HG03442 (cell line): ENCODE data around the gene RTN4RL1.
A peak's percentile ranks its signal among the peaks of the same experiment; 100 is the strongest.

Source experiments
- ATAC-seq: cut with Tn5 transposase; IDR thresholded peaks from one replicate; pipeline ENCODE4 v1.9.1; 2021; ENCODE audit warnings: mild to moderate bottlenecking, moderate library complexity; ENCODE audit not compliant: unreplicated experiment

Gene RTN4RL1

DNA sequence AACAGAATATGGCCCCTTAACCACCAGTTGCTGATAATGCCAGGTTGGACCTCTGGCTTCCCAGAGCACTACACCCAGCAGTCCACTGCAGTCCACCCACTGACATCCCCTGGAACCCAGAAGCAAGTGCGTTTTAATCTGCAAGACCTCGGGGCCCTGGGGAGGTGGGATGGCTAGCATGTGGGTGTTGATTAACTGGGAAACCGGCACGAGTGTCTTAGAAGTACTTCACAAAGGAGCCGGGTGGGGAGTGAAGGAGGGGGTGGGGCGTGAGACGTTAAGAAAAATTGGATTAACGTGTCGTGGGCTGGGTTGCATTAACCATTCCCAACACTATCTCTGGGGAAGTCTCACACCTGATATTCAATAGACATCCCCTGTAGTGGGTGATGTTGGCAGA lies 23.7 kb upstream of the RTN4RL1 start:
- ATAC-seq: no peak

DNA sequence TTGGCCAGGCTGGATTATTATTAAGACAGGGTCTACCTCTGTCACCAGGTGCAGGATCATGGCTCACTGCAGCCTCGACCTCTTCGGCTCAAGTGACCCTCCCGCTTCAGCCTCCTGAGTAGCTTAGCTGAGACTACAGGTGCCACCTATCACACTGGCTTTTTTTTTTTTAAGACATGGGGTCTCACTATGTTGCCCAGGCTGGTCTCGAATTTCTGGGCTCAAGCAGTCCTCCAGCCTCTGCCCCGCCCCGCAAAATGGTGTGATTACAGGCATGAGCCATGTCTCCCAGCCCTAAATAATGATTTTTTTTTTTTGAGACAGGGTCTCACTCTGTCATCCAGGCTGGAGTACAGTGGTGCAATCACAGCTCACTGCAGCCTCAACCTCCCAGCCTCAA lies 22.5 kb upstream of the RTN4RL1 start:
- no peak for ATAC-seq

DNA sequence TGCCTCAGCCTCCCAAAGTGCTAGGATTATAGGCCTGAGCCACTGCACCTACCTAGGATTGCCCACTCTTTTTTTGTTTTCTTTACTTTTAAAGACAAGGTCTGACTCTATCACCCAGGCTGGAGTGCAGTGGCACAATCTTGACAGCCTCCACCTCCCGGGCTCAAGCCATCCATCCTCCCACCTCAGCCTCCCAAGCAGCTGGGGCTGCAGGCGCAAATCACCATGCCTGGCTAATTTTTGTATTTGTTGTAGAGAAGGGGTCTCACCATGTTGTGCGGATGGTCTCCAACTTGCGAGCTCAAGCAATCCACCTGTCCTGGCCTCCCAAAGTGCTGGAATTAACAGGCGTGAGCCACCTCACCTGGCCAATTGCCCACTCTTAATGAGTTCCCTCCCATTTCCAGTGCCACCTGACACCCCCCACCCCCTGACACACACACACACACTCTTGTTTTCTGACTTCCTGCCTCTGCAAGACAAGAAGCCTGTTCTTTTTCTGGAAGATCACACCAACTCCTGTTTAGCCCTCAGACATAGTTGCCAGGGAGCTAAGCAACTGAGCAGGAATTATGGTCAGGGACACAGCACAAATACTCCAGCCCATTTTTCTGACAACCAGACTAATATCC lies 19.2 kb upstream of the RTN4RL1 start:
- no peak for ATAC-seq

- ATAC-seq: no peak
Measured at GRCh38 chr17:2043785-2044184, 18.7 kb upstream of the RTN4RL1 start.

GRCh38 chr17:2042933-2043332 lies 17.8 kb upstream of the RTN4RL1 start:
- ATAC-seq: no peak

DNA sequence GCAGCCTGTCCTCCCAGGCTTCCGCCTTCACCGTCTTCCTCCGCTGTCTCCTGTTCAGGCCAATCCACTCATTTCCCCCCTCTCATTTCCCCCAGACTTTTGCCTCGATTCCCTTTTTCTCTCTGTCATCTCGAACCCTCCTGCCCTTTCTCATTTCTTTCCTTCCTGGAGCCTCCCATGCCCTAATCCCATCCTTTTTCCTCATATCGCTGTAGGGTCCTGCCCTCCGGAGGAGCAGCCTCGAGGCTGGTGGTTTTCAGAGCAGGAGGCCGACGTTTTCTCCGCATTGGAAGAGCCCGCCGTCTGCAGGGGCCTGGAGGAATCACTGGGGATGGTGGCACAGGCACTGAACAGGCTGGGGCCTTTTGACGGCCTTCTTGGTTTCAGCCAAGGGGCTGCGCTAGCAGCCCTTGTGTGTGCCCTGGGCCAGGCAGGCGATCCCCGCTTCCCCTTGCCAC lies 17.3 kb upstream of the RTN4RL1 start:
- no peak for ATAC-seq

DNA sequence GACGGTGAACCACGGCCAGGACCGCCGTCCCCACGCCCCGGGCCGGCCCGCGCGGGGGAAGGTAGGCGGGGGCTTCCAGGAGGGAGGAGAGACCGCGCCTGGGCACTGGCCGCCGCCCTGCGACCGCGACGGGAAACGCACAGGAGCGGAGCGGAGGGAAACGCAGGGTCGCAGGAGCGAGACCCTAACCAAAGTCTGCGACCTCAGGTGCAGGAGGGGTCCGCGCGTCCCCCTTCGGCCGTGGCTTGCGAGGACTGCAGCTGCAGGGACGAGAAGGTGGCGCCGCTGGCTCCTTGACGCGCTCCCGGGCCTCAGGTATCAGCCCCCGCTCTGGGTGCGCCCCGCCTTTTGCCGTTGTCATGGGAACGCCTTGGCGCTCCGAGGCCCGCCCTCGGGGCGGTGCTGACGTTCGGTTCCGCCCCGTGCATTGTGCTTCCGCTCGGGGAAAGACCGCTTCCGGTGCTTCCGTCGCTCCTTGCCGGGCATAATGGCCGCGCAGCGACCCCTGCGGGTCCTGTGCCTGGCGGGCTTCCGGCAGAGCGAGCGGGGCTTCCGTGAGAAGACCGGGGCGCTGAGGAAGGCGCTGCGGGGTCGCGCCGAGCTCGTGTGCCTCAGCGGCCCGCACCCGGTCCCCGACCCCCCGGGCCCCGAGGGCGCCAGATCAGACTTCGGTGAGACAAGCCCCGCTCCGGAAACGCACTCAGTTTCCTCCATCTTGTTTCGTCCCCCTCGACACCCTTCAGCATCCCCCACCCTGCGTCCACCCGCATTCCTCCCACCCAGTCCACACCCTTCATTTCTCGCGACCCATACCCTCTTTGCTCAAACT lies 16.6 kb upstream of the RTN4RL1 start, which contains the start of gene OVCA2:
OVCA2 (plus strand) TSS at position 462 of the 829 bp plus-strand sequence; CDS start at position 488, 26 bp downstream.
- ATAC-seq: peak; percentile 88

DNA sequence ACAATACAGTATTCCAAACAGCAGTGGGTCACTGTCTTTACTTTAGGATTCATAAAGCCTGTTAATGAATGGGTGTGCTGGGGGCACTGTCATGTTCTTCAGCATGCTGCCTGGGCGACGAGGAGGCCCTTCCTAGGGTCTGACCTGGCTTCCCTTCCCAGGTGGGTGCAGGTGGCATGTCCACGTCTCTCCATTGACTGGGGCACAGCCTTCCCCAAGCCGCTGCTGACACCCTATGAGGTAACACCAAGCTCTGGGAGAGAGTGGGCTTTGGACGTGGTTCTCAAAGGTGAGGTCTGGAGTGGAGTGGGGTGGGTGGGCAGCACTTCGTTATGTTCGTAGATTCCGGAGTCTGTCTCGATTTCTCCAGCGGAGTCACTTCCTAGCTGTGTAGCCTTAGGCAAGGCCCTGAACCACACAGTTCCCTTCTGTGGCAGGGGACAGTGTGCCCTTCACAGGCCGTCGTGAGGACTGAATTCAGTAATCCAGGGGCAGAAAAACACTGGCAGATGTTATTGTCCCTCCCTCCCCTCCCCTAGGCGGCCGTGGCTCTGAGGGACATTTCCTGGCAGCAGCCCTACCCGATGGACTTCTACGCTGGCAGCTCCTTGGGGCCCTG lies 15.9 kb upstream of the RTN4RL1 start:
- no peak for ATAC-seq

DNA sequence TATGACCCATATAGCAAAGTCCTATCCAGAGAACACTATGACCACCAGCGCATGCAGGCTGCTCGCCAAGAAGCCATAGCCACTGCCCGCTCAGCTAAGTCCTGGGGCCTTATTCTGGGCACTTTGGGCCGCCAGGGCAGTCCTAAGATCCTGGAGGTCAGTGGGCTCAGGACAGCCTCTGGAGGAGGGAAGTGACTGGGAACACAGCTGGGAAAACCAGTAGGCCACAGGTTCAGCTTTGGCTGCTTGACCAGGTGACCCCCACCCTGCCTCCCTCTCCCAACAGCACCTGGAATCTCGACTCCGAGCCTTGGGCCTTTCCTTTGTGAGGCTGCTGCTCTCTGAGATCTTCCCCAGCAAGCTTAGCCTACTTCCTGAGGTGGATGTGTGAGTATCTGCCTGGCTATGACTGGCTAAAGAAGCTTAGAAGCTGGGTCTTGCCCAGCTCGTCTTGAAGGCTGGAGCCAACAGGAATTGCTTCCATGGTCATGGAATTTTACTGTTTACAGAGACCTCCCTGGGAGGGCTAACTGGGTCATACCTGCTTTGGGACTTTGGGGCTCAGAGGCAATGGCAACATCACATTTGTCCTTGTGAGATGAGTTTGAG lies 15.2 kb upstream of the RTN4RL1 start:
- ATAC-seq: no peak

GRCh38 chr17:2037155-2037554 lies 12.0 kb upstream of the RTN4RL1 start:
- no peak for ATAC-seq

DNA sequence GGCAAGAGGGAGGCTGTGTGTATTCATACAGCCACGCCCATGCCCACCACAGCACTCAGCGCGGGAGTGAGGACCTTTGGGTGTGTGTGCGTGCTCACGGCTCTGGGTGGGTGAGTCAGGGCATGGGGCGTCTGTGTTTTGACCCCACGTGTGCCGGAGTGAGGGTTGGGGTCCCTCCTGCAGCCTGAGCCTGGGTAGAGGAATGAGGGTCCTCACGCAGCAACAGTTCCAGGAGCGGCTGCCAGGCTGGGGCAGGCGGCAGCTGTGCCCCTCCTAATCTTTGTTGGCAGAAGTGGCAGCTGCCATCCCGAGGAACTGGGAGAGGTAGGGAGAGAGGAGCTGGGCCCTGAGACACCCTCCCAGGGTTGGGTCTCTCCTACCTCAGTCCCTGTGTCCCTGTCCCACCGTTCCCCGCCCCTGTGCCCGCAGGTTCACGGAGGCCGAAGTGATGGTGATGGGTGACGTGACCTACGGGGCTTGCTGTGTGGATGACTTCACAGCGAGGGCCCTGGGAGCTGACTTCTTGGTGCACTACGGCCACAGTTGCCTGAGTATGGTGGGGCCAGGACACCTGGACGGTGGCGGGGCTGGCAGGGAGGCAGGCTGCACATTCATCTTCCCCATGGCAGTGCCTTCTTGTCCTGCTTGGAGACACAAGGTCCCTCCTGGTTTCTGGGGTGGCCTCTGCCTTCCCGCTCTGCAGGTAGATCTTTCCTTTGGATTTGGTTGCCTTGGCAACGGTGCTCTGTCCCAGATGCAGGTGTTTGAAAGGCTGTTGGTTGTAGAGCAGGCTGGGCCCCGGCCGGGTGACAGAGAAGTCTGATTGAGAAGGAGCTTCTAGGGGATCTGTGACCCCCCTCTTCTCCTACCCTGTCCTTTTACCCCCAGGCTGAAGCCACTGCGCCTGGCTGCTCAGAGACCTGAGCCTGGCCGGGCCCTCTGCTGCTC lies 10.7 kb upstream of the RTN4RL1 start:
- ATAC-seq: no peak

DNA sequence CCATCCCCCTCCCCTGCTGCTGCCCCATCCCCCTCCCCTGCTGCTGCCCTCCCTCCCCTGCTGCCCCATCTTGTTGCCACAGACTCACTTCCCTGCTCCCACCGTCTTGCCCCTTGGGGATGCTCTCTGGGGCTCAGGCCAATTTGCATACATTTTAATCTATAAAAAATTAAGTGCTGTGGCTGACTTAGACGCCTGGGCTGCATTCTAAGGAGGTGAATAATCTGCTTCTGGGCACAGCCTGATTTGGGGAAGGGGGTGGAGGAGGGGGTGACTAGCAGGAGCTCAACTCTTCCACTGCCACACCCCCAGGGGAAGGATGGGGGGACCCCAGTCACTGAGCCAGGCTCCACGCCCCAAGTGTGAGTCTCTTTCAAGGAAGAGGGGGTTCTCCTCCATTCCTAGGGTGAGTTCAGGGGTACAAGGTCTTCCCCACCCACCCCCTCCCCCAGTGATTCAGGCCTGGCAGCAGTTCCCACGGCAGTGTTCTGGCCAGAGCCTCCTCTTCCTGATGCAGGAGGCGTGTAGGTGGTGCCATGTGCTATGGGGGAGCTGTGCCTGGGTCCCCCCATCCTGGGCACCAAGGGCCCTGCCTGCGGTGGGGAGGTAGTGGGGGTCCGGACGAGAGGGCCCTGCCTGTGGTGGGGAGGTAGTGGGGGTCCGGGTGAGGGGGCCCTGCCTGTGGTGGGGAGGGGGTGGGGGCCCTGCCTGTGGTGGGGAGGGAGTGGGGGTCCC lies 9.8 kb upstream of the RTN4RL1 start:
- ATAC-seq: no peak

DNA sequence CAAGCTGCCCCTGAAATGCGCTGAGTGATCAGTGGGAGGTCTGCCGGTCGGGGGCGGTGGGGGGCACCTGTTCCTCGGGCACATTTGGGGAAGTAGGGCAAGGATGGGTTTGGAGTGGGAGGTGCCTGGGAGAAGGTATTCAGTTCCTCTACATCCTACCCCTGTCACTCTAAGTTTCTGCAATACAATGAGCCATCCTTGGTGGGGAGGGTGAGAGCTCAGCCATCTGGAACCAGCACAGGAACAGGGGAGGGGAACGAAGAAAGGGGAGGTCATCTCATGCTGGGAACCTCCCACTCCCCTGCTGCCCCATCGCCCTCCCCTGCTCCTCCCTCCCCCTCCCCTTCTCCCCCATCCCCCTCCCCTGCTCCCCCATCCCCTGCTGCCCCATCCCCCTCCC lies 9.0 kb upstream of the RTN4RL1 start:
- no peak for ATAC-seq

- ATAC-seq: no peak
Measured at GRCh38 chr17:2033153-2033552, 8.0 kb upstream of the RTN4RL1 start.

DNA sequence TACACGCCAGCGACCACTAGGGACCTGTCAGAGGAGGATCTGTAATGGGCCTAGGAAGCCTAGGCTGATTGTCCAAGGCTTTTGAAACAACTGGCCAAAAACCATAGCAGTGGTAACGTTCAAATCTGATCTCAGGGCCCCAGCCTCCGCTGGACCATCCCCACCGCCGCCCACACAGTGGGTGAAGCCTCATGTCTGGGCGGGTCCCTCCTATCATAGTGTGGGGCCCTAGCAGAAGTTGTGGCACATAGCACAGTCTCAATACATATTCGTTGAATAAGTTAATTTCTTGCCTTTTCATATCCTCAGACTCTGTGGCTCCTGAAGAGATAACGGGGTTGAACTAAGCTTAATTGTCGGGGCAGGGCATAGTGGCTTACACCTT lies 5.6 kb upstream of the RTN4RL1 start:
- no peak for ATAC-seq

DNA sequence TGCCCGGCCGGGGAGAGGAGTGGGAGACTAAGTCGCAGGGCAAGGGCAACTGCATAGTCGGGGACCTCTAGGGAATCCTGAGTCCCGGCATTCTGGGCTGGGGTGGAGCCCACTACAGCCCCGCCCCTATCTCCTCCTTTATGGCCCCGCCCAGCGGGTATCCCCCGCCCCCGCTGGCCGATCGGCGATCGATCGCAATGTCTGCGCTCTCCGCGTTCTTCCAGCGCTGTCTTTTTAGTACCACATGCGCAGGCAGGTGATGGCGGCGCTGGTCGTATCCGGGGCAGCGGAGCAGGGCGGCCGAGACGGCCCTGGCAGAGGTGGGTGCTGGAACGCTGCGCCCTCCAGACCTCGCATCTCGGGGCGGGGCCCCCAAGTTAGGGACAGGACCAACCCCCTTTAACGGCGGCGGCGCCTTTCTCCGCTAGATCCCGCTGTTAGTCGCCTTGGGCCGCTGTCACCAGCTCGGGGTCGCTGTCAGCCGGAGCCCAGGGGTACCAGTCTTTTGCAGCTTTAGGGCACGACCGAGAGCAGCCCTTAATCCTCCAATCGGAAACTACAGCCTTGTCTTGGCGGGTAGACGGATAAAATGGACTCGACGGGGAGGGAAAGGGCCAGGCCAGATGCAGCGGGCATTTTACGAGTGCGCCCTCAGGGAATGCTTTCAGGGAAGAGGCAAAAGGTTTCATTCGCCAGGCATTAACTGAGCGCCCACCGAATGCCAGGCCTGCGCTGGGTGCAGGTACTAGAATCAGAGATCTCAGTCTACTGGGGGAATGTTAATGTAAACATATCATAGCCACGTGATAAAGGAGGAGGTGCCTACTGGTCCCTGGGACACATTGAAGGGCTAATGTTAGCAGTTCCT lies 5.0 kb upstream of the RTN4RL1 start, which contains the start of gene DPH1:
DPH1 (plus strand) TSS at position 243 of the 868 bp plus-strand sequence; CDS start at position 260, 17 bp downstream.
- ATAC-seq: peak; percentile 65

- no peak for ATAC-seq
Measured at GRCh38 chr17:2028737-2029136, 3.6 kb upstream of the RTN4RL1 start.

DNA sequence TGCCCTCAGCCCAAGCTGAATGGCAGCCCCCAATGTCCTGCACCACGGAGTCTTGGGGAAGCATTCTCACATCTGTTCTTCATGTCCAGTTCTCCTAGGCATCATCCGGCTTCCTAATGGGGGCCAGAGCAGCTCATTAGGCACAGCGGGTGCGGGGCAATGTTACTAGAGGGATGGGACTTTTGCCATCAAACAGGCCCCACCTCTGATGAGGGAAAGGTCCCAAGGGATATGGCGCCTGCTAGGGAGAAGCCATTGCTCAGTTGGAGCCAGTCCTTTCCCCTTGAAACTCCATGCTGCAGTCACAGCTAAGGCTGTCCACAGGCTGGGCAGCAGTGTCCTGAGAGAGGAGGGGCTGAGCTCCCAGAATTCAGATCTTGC lies 3.1 kb upstream of the RTN4RL1 start:
- no peak for ATAC-seq
